IMR-90 (cell line): ENCODE data around the gene RFC2. TPM values are rescaled to one million over a fixed set of nuclear protein-coding genes. Genes with fewer than 3 reads are reported as not detected.

Source experiments
- ATAC-seq: fragments of 200-7000 bp; cut with Tn5 transposase; 2 replicates; pipeline ENCODE4 v1.9.1; 2020; ENCODE audit warnings: low read depth, mild to moderate bottlenecking, moderate library complexity
- BruUV-seq: library from RNA; stranded (reverse); fragments of 400-500 nt; replicated peaks from 2 replicates; lab custom pipeline; 2021; lab: Mats Ljungman, UMichigan
- CTCF ChIA-PET: fragments of 300-600 bp; formaldehyde crosslinking; extraction: SDS; loops from one replicate; lab custom pipeline; 2021; ENCODE audit warnings: antibody characterized with exemption; lab: Yijun Ruan, JAX
- POLR2A ChIA-PET: fragments of 300-600 bp; sonication (Branson Sonifier 250); formaldehyde crosslinking; loops from one replicate; lab custom pipeline; 2022; ENCODE audit warnings: antibody characterized with exemption; ENCODE audit not compliant: unreplicated experiment; lab: Charles Lee
- DNase-seq: peaks from one replicate; pipeline ENCODE4 v3.0.0; 2013
- H2AFZ ChIP-seq: replicated peaks from 2 replicates; pipeline ENCODE3; 2013; ENCODE audit warnings: low read length, mild to moderate bottlenecking; ENCODE audit not compliant: poor library complexity
- H2AK5ac ChIP-seq: 2 replicates; pipeline ENCODE4 v1.6.1; 2013; ENCODE audit warnings: low read depth, low read length, inconsistent platforms
- H2AK9ac ChIP-seq: replicated peaks from 2 replicates; pipeline ENCODE3; 2013; ENCODE audit warnings: mild to moderate bottlenecking, low read depth, low read length, moderate library complexity; ENCODE audit not compliant: poor library complexity
- H2BK120ac ChIP-seq: 2 replicates; pipeline ENCODE4 v1.6.1; 2013; ENCODE audit warnings: low read depth, low read length, inconsistent platforms
- H2BK15ac ChIP-seq: 3 replicates; pipeline ENCODE4 v1.6.1; 2013; ENCODE audit warnings: low read depth, low read length, inconsistent platforms
- H2BK20ac ChIP-seq: 2 replicates; pipeline ENCODE4 v1.6.1; 2013; ENCODE audit warnings: low read depth, mild to moderate bottlenecking, inconsistent platforms, low read length, moderate library complexity
- H2BK5ac ChIP-seq: 2 replicates; pipeline ENCODE4 v1.6.1; 2013; ENCODE audit warnings: mild to moderate bottlenecking, low read depth, low read length, inconsistent platforms; ENCODE audit not compliant: poor library complexity, severe bottlenecking
- H3K14ac ChIP-seq: replicated peaks from 2 replicates; pipeline ENCODE4 v1.6.1; 2013; ENCODE audit warnings: low read depth, low read length, inconsistent platforms
- H3K18ac ChIP-seq: 2 replicates; pipeline ENCODE4 v1.6.1; 2013; ENCODE audit warnings: low read depth, low read length, control low read depth
- H3K23ac ChIP-seq: 2 replicates; pipeline ENCODE4 v1.6.1; 2013; ENCODE audit warnings: low read depth, low read length, inconsistent platforms
- H3K27ac ChIP-seq: 2 replicates; pipeline ENCODE4 v1.5.1; 2013; ENCODE audit warnings: mild to moderate bottlenecking, control low read depth, low read length; ENCODE audit not compliant: insufficient read depth
- H3K27me3 ChIP-seq: 2 replicates; pipeline ENCODE4 v1.6.1; 2013; ENCODE audit warnings: low read length; ENCODE audit not compliant: control insufficient read depth, insufficient read depth
- H3K36me3 ChIP-seq: 2 replicates; pipeline ENCODE4 v1.6.1; 2013; ENCODE audit warnings: low read length, mixed read lengths; ENCODE audit not compliant: control insufficient read depth, insufficient read depth
- H3K4ac ChIP-seq: 2 replicates; pipeline ENCODE4 v1.6.1; 2013; ENCODE audit warnings: low read depth, low read length, inconsistent platforms
- H3K4me1 ChIP-seq: 2 replicates; pipeline ENCODE4 v1.6.1; 2013; ENCODE audit warnings: low read length, mixed read lengths; ENCODE audit not compliant: control insufficient read depth, insufficient read depth
- H3K4me2 ChIP-seq: 2 replicates; pipeline ENCODE4 v1.6.1; 2013; ENCODE audit warnings: low read depth, mild to moderate bottlenecking, control low read depth, low read length, moderate library complexity
- H3K4me3 ChIP-seq: 2 replicates; pipeline ENCODE4 v1.5.1; 2013; ENCODE audit warnings: low read depth, mild to moderate bottlenecking, control low read depth, low read length, moderate library complexity; ENCODE audit not compliant: insufficient read depth
- H3K56ac ChIP-seq: 2 replicates; pipeline ENCODE4 v1.6.1; 2013; ENCODE audit warnings: low read length, inconsistent platforms; ENCODE audit not compliant: insufficient read depth; ENCODE audit errors: extremely low read depth
- H3K79me1 ChIP-seq, 2 experiments: 2 replicates each; pipeline ENCODE4 v1.6.1; 2013; ENCODE audit warnings: low read length in 2 of 2, inconsistent platforms in 1 of 2, low read depth in 1 of 2
- H3K9ac ChIP-seq: 2 replicates; pipeline ENCODE4 v1.6.1; 2013; ENCODE audit warnings: low read depth, low read length, control low read depth
- H3K9me1 ChIP-seq: 2 replicates; pipeline ENCODE4 v1.6.1; 2013; ENCODE audit warnings: low read length, inconsistent platforms; ENCODE audit not compliant: insufficient read depth
- H3K9me3 ChIP-seq: 2 replicates; pipeline ENCODE4 v1.6.1; 2013; ENCODE audit warnings: low read length; ENCODE audit not compliant: control insufficient read depth, insufficient read depth
- H4K20me1 ChIP-seq: 2 replicates; pipeline ENCODE4 v1.6.1; 2013; ENCODE audit warnings: low read length, inconsistent platforms; ENCODE audit not compliant: insufficient read depth
- H4K5ac ChIP-seq: 2 replicates; pipeline ENCODE4 v1.6.1; 2013; ENCODE audit warnings: mild to moderate bottlenecking, low read depth, low read length, control low read depth
- H4K8ac ChIP-seq, 2 experiments: 2 replicates each; pipeline ENCODE4 v1.6.1; 2013; ENCODE audit warnings: low read depth in 2 of 2, low read length in 2 of 2, control low read depth in 1 of 2, inconsistent platforms in 1 of 2
- H4K91ac ChIP-seq: 2 replicates; pipeline ENCODE4 v1.6.1; 2013; ENCODE audit warnings: low read depth, low read length, inconsistent platforms; ENCODE audit not compliant: insufficient read depth
- CEBPB ChIP-seq: IDR thresholded peaks from 2 replicates; pipeline ENCODE4 v1.6.1; 2012; ENCODE audit warnings: low read depth, low read length, improper control_type of control experiment
- CHD1 ChIP-seq: IDR thresholded peaks from 2 replicates; pipeline ENCODE4 v1.6.1; 2012; ENCODE audit warnings: low read depth, low read length, improper control_type of control experiment
- FOS ChIP-seq: fragments of 150-350 bp; IDR thresholded peaks from 2 replicates; pipeline ENCODE4 v1.6.1; 2016; ENCODE audit warnings: low read depth, low read length
- MAZ ChIP-seq: IDR thresholded peaks from 2 replicates; pipeline ENCODE4 v1.6.1; 2012; ENCODE audit warnings: low read depth, mild to moderate bottlenecking, low read length, improper control_type of control experiment, moderate library complexity, borderline replicate concordance
- MXI1 ChIP-seq: IDR thresholded peaks from 2 replicates; pipeline ENCODE4 v1.6.1; 2012; ENCODE audit warnings: low read depth, mild to moderate bottlenecking, low read length, moderate library complexity, borderline replicate concordance
- RAD21 ChIP-seq: IDR thresholded peaks from 2 replicates; pipeline ENCODE4 v1.6.1; 2012; ENCODE audit warnings: low read length, improper control_type of control experiment
- SMC3 ChIP-seq: fragments of 150-350 bp; IDR thresholded peaks from 2 replicates; pipeline ENCODE4 v1.6.1; 2016; ENCODE audit warnings: low read depth, mild to moderate bottlenecking, antibody characterized with exemption, low read length, moderate library complexity
- WGBS, 2 experiments: methylation state at CpG; one replicate each; pipeline versions ENCODE4 v1.1.5 to v1.1.7; 2013; ENCODE audit warnings: missing lambda C conversion rate in 2 of 2; ENCODE audit not compliant: insufficient read length in 1 of 2; ENCODE audit errors: extremely low coverage in 2 of 2; 5-methylcytosine and 5-hydroxymethylcytosine counted together
- dilution Hi-C: fragments of 300-500 bp; cut with HindIII; formaldehyde crosslinking; loops from one replicate; pipeline ENCODE4 v1.14.3; 2018; ENCODE audit warnings: low sequenced_read_pairs; ENCODE audit not compliant: unreplicated experiment
- in situ Hi-C: fragments of 300-500 bp; cut with MboI; formaldehyde crosslinking; loops from 3 replicates; pipeline ENCODE4 v1.14.3; 2019; ENCODE audit warnings: low sequenced_read_pairs, inconsistent platforms, mixed read lengths
- intact Hi-C: fragments of 100-400 bp; cut with micrococcal nuclease; formaldehyde crosslinking; loops from 2 replicates; pipeline ENCODE4 v1.10.0; 2022
- polyA plus RNA-seq, 3 experiments: library from polyadenylated mRNA; depleted of rRNA; stranded (reverse); fragments of >200 nt; gene quantifications; 2 replicates each; pipeline ENCODE4 v1.2.3, GENCODE V29; 2012; ENCODE audit warnings: low replicate concordance in 1 of 3
- total RNA-seq: library from RNA; depleted of rRNA; stranded (reverse); fragments of >200 nt; gene quantifications from 2 replicates; pipeline ENCODE4 v1.2.3, GENCODE V29; 2012

RFC2 gene
- total and polyA plus RNA-seq, 2 of the 4 experiments (the other 2 are of a cell fraction), result 25.2 to 37.8 TPM

DNA sequence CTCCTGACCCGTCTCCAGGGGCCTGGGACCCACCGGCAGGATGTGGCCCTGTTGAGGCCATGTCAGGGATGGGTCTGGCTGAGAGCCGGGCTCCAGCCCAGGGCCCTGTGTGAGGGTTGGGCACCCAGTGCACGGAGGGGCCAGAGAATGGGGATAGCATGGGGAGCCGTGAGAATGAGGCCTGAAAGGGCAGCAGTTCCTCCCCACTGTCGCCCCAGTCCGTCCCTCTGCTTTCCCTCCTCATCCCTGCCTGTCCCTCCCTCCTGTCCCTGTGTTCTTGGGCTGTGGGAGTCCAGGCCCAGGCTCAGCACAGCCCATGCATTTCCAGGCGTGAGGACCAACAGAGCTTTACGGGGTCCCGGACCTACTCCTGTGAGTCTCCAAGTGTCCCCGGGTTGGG is 34.8 kb downstream of the RFC2 start:
- no peaks in the 10 kb centered on the region for H3K79me1 ChIP-seq
- H3K18ac ChIP-seq, result no peak overlapping the region
- no peak overlapping the region for H2BK15ac ChIP-seq
- H4K5ac ChIP-seq, result no peak overlapping the region
- H4K8ac ChIP-seq, result no peak overlapping the region
- POLR2A ChIA-PET, result no interaction called here
- no peak overlapping the region for H4K91ac ChIP-seq
- H3K27ac ChIP-seq, result no peak overlapping the region
- no peak overlapping the region for H2BK5ac ChIP-seq
- no peak overlapping the region for H2BK120ac ChIP-seq
- no peak for ATAC-seq
- no peak overlapping the region for H2AK5ac ChIP-seq
- no TSS peak for BruUV-seq
- no peak overlapping the region for H3K4me2 ChIP-seq
- no peak overlapping the region for H3K23ac ChIP-seq
- H3K4ac ChIP-seq, result no peak overlapping the region
- no peak overlapping the region for H2AK9ac ChIP-seq
- in situ Hi-C loops, result loop anchor here (25.0 kb wide), 1 partner anchor 343 kb away; no protein-coding TSS in a partner anchor
- no peak overlapping the region for H3K4me3 ChIP-seq
- TF ChIP-seq CEBPB (no peak), MAZ (no peak), SMC3 (no peak), RAD21 (no peak), FOS (no peak), MXI1 (no peak), CHD1 (no peak)
- H3K27me3 ChIP-seq, result no peaks in the 10 kb centered on the region; the same call in 1 of the 2 replicates
- H3K4me1 ChIP-seq, result no peaks in the 10 kb centered on the region
- no peaks in the 10 kb centered on the region for H4K20me1 ChIP-seq
- no peak overlapping the region for H3K14ac ChIP-seq
- dilution Hi-C loops, result no loop called here
- no peak overlapping the region for H3K56ac ChIP-seq
- H2AFZ ChIP-seq, result no peak overlapping the region
- 80% methylated on average over 2 of the region's 11 CpGs; no CpG with 5 or more reads in 1 of the 2 experiments for WGBS, 2 experiments
- CTCF ChIA-PET, result no interaction called here
- peaks cover 5% of the 10 kb centered on the region for H3K9me3 ChIP-seq
- H3K9me1 ChIP-seq, result no peaks in the 10 kb centered on the region
- no peak overlapping the region for H3K9ac ChIP-seq
- DNase-seq, result no peak
- intact Hi-C loops, result no loop called here
- H3K36me3 ChIP-seq, result peaks cover 2% of the 10 kb centered on the region; the same call in 1 of the 2 replicates
- H2BK20ac ChIP-seq, result no peak overlapping the region
